Inferior parietal cortex (tissue), 1 donor: ENCODE data around the gene CPNE5.
"Not testable (repeated sequence)": the region's sequence is repeated elsewhere in the genome, so short reads cannot be mapped to it uniquely, and the experiment has no call there.

Experiments used
- DNase-seq: peaks from one replicate; pipeline ENCODE4 v3.0.0-alpha.2; 2016; ENCODE audit errors: extremely low spot score

CPNE5 gene

DNA sequence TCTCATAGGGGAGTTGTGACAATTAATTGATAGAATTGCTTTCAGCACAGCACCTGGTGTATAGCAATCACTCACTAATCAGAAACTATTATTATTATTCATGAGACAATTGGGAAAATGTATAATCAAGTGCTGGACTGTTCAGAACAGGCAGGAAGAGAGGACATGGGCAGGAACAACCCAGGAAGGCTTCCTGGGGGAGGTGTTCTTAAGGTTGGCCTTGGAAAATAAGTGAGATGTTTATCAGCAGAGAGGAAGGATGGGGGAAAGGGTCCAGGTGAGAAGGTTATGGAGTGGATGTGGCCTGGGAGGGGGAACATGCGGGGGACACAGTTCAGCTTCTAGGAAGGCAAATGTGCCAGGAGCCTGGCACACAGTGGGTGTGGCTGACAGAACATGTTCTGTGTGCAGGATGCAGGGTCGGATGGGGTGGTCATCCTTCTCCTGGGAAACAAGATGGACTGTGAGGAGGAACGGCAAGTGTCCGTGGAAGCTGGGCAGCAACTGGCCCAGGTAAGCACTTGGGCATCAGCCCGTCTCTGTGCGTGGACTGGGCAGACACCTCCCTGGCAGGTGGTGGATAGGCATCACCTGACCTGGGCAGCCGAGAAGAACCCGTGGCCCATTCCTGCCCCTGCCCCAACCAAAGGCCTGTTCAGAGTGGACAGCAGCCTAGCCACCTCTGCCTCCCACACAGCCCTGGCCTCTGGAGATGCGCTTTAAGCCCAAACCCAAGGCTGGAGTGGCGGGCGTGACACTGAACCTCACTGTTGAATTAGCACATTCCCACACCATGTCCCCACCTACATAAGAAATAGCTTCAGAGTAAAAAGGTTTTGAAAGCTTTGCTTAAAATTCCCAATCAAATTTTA, 110.7 kb downstream of the CPNE5 start:
- no peak for DNase-seq

DNA sequence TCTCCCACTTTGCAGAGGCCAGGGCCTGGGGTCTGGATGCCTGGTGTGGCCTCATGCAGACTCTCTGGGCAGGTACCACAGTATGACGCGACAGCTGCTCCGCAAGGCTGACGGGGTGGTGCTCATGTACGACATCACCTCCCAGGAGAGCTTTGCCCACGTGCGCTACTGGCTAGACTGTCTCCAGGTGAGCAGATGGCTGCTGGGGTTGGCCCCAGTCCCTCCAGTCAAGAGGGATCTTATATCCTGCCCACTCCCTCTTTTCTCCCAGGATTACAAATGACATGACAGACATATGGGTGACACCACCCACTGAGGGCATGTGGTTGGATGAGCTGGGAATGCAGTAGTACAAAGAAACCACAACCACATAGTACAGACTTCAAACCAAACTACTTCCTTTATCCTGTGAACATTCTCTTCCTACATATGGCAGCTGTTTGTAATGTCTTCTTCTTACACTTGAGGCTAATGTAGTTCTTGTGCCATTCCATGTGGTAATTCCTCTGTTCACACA, 111.7 kb downstream of the CPNE5 start:
- no peak for DNase-seq

DNA sequence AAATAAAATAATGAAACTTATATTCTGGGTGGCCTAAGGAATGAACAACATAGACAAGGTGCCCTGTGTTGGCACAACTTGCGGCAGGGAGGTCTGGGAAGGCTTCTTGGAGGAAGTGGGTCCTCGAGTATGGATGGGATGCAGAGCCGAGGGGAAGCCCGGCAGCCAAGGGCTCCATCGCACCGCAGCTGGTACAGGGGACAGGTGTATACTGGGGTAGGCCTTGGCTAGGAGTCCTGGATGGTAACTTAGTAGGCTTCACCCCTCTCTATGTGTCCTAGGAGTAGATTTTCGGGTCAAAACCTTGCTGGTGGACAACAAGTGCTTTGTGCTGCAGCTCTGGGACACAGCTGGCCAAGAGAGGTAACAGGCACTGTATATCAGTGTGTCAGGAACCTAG, 113.7 kb downstream of the CPNE5 start:
- no peak for DNase-seq

DNA sequence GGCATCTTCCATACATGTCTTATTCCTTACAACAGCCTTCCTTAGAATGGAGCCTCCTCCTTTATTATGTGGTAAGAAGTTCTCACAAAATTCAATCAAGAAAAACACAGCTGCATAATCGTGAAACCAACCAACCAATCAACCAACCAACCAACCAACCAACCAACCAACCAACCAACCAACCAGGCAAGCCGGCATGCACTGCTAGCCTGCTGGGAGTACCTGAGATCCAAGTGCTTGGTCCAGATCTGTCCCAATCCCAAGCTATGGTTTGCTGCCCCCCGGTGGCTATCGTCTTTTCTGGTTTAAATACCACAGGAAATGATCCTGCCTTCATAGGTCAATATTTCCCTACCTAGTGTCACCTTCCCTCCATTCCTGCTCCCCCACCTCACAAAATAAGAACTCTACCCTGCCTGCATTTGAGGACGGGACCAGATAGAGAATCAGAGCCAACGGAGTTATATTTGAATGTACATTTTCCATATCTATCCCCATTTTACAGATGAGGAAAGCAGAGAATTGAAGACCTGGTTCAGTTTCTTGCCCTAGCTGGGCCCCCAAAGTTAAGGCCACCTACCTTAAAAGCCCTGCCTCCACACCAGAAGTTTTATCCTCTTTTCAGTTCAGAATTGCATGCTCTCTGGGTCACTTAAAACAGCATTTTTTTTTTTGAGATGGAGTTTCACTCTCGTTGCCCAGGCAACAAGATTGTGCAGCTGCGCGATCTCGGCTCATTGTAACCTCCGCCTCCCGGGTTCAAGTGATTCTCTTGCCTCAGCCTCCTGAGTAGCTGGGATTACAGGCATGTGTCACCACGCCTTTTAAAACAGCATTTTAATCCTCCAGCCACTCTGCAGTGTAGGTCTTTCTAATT, 114.5 kb downstream of the CPNE5 start:
- DNase-seq: peak; percentile 59

DNA sequence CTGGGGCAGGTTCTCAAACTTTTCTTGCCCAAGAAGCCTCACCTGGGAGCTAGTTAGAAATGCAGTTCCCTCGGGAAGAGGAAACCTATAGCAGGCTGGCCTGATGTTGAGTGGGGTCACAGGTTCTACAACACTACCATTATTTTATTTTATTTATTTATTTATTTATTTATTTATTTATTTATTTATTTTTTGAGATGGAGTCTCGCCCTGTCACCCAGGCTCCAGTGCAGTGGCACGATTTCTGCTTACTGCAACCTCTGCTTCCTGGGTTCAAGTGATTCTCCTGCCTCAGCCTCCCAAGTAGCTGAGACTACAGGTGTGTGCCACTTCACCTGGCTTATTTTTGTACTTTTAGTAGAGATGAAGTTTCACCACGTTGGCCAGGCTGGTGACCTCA, 115.3 kb downstream of the CPNE5 start:
- not testable (repeated sequence) for DNase-seq

DNA sequence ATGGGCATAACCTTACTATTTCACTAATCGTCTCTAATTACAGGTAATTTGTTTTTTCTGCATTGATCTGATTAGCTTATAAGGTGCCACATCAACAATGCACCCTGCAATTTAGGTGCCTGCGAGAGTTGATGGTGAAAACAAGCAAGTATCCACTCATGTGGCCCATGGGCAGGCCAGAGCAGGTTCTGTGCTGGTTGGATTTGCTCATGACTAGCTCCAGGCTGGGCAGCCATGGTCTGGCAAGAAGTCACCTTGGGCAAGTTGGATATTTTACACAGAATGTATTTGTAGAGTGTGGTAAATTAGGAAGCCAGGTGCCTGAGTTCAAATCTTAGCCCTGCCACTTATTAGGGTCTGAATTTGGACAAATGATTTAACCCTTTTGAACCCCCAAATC, 116.4 kb downstream of the CPNE5 start:
- DNase-seq: no peak

DNA sequence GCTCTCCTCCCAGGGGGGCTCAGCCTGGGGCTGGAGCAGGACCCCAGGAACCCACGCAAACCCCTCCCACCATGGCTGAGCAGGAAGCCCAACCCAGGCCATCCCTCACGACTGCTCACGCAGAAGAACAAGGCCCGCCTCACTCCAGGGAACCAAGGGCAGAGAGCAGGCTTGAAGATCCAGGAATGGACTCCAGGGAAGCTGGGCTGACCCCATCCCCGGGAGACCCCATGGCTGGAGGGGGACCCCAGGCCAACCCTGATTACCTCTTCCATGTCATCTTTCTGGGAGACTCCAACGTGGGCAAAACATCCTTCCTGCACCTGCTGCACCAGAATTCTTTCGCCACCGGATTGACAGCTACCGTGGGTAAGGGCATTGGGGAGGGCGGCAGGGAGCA, 116.9 kb downstream of the CPNE5 start:
- no peak for DNase-seq

DNA sequence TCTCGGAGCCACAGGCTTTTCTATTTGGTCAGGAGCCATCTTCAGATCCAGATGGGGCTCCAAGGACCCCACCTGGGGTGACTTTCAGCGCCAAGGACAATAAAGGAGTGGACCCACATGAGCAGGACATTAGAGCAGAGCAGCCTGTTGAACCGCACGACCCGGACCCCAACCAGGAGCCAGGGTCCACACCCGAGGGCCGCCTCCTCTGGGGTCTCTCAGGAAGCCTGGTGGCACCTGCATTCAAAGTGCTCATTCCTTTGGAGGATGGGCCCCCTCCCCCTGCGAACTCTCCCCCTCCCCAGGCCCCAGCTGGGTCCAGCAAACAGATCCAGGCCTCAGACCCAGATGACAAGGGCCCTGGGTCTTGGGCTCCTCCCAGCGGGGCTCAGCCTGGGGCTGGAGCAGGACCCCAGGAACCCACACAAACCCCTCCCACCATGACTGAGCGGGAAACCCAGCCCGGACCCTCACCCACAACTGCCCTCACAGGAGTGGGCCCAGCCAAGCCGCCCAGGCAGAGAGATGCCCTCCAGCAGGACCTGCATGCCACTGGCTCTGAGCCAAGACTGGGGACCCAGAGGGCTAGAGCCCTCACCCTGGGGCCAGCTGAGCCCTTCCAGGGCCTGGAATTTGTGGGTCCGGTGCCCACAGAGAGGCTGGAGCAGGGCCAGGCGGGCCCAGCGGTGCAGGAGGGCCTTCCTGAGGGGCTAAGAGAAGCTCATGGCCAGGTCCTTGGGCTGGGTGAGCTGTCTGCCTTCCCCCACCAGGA, 117.7 kb downstream of the CPNE5 start:
- no peak for DNase-seq

DNA sequence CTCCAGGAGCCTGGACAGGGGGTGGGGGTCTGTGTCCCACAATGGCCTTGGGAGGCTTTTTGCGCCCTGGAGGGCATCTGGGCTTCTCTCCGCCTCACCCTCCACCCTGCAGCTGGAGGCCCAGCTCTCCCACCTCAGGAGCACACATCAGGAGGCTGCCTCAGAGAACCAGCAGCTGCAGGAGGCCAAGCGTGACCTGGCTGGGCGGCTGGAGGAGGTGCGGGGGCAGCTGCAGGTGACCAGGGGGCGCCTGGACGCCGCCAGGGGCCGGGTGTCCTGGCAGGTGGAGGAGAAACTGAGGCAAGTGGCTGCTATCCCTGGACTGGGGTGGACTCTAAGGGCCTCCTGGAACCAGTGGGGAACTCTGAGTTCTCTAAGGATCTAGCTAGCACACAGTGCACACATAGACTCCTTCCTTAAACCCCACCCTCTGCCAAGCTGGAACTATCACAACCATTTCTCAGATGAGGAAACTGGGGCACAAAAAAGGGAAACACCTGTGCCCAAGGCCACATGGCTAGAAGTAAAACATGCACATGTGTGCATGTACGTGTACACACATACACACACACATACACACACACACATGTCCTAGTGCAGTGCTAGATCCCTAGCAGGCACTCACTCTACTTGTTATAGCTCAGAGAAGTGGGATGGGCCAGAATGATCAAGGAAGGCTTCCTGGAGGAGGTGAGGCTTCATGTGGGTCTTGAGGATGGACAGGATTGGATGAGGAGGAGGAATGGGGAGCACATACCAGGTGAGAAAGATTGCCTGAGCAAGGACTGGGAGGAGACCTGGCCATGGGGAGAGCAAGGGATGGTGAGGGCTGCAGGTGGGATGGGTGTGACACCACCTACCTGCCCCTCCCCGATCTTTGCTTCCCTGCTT, 118.7 kb downstream of the CPNE5 start:
- no peak for DNase-seq

DNA sequence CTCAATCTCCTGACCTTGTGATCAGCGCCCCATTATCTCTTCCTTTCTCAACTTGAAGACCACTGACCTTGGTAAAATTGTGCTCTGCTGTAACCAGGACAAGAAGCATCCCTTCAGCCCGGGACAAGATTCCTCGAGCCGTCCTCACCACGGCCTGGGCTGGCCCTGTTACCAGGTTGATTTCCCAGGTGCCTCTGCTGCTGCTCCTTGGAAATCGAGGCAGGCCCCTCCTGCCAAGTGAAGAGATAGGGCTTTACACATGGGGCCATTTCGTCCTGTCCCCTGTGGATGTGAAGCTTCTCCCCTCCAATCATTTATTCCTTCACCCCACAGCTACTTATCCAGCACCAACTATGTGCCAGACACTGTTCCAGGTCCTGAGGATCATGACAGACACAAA, 120.1 kb downstream of the CPNE5 start:
- DNase-seq: no peak

DNA sequence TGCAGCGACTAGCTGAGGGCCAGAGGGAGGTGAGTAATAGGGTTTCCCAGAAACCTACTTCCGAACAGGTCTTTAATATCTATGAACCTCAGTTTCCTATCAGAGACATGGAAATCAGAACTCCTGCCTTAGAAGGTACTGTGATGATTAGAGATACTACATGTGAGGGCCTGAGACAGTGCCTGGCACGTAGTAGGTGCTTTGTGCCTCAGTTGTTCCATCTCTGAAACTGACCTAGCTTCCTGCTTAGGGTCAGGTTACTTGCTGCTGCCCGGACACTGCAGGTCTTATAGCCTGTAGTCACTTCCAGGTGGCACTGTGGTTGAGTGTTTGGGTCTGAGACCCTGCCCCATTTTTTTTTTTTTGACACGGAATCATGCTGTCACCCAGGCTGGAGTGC, 120.7 kb downstream of the CPNE5 start:
- no peak for DNase-seq

DNA sequence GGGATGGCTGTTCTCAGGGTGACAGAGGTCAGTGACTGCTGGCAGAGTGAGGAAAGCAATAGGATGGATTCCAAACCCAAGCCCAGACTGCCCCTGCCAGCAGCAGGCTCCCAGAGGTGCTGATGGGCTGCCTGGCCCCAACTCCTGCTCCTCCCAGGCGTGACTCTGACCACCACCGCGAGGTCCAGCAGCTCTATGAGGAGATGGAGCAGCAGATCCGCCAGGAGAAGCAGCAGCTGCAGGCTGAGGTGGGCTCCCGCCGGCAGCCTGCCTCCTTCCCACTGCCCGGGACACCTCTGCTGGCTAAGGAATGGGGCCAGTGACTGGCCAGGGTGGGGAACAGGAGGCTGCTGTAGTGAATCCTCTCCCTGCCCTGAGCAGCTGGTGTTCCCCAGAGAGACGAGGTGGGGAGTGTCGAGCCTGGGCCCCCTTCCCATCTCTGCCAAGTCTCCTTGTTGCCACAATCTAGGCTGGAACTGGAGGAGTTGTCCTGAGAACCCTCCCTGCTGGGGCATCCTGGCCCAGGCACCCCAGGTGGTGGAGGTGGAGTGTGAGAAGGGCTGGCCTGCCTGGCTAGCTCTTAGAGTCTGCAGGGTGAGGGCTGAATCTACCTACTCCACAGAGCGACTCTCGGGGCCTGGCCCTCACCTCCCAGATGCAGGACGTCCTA, 121.2 kb downstream of the CPNE5 start:
- no peak for DNase-seq

DNA sequence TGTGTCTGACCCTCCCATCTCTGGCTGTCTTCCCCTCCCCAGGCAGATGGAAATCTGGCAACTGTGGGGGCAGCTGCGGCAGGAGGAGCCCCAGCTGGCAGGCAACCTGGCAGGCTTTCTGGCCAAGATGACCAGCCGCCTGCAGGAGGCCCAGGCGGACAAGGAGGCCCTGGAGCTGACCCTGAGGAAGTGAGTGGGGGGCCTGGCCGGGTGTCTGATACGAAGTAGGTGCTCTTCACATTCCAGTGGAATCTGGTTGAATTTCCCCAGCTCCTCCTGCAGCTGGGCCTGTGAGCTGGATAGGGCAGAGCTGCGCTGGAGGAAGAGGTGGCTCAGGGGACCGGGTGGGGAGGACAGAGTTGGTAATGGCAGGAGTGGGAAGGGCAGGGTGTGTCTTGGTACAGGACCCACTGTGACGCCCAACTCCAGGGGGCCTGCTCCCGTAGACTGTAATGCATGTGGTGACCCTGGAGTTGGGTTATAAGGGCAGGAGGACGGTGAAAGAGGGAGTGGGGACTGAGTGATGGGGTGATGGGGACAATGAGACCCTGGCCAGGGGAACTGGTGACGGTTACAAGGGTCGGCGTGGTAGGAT, 121.9 kb downstream of the CPNE5 start:
- no peak for DNase-seq

DNA sequence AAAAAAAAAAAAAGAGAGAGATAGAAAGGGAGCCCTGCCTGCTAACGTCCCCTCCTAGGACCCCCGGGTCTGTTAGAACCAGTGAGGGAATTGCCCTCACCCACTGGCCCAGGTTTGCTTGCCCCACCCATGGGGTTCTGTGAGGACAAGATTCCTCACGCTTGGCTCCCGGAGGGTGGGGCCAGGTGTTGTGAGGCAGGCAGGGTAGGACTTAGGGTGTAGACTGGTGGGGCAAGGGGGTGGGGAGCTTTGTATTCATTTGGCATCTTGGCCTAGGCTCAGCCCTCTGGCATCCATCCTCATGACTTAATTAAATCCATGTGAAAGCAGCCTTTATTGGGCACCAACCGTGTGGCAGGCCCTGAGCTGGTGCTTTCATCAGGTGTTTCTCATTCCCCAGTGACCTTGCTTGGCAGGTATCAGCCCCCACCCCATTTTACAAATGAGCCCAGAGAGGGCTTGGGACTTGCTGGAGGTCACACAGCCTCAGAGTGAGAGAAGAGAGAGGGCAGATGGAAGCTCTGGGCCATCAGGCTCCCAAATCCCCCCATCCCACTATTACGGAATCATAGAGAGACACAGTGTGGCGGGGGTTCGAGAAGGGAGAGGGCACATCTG, 122.7 kb downstream of the CPNE5 start:
- DNase-seq: no peak

DNA sequence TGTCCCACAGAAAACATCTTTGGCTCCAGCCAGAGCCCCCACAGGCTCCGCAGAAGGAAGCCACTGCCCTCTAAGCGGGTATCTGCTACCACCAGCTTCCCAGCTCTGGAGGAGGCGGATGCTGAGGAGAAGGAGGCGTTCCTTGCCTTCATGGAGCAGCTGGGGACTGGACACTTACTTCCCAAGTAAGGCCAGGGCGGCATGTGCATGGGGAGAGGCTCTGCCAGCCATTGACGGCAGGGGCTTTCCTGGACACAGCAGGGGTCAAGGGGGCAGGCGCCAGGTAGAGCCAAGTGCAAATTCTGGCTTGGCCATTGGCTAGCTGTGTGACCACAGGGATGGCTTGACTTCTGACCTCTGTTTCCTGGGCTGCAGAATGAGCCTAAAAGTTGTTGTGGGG, 123.8 kb downstream of the CPNE5 start:
- no peak for DNase-seq

DNA sequence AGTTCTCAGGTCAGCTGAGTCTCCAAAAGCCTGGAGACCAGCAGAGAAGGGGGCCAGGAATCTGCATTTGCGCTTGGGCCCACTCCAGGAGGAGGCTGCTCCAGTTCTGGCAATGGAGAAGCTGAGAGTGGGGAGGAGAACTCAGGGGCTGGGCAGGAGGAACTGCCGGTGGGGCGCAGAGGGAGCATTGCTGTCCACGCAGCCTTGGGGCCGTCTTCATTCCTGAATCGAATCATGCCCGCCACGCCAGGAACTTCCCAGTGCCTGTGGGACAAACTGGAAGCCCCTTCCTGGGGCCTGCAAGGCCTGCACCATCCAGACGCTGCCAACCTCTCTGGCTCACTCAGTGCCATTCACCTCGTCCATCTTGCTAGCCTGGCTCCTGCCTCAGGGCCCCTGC, 124.7 kb downstream of the CPNE5 start:
- no peak for DNase-seq

DNA sequence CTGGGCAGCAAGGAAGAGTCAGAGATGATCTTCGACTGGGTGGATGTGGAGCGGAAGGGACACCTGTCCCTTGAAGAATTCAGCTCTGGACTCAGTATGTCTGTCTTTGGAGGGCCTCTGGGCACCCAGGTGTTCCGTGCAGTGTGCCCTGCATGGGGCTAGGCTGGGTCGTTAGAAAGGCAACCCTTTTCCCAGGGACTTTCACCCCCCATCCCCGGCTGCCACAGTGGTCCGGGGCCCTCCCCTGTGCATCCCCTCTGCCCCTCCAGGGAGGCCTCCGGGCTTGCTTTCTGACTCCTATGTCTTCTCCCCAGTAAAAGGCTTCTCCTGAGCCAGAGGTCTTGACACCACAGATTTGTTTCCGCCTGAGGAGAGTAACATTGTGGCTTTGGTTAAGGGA, 125.4 kb downstream of the CPNE5 start:
- DNase-seq: no peak

DNA sequence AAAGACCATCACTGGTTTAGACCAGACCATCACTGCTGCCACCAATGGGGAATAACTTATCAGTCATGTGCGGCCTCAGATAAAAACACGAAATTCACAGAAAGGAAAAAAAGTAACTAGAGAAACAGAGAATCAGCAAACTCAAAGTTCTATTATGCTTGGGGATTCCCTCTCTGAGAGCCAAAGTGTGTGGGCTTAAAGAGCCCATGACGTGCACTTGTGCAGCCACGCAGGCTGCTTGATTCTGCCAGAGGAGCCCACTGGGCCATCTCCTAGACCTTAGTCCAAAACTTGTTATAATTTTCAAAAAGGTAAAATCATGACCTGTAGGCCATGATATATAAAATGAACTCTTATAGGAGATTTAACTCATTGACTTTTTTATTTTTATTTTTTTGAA, 126.4 kb downstream of the CPNE5 start:
- no peak for DNase-seq

DNA sequence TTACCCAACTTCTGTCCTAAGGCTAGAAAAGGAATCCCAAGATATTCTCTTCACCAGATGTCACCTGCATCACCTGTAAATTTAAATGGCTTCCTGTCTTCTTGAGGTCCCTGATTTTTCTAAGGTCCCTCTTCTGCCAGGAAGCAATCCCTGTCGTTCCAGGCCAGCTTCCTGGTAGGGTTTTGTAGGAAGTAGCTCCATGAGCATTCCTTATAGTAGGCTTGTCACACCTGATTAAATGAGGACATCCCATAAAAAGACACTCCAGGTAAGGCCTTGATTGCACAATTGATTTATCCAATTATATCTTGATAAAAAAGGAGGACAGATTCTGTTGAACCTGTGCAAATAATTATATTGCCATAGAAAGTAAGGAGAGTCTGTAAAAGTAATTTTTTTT, 132.9 kb downstream of the CPNE5 start:
- DNase-seq: no peak
